ENCODE results near the gene OPCML. TPM values are rescaled to one million over a fixed set of nuclear protein-coding genes. Genes with fewer than 3 reads are reported as not detected.

The OPCML gene
- total and polyA plus RNA-seq, 2 experiments from 2014 or later = 1.2 to 4.4 TPM

DNA sequence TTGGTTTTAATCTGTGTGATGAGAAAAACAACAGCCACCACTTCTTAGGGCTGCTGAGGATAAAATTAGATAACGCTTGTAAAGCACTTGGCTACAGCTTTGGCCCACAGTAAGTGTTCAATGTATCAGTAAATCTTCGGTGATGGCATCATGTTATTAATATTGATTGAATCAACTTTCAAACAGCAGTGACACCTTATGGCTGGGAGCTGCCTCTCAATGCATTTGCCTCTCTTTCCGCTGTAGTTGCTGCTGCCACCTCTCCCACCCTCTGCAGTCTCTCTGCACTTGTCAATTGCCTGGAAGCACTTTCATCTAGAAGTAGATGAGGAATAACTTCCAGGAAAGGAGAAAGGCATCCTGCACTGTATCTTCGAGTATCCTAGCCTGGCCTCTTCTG, 491.1 kb downstream of the OPCML start:
- Histone ChIP-seq H3K9me2 (ENCODE audit: insufficient read depth) (no peaks in the 10 kb centered on the region), H3K4me1 (ENCODE audit: insufficient read depth) (peaks cover 7% of the 10 kb centered on the region; the same call in 1 of the 2 replicates), H2AFZ (no peak overlapping the region), H3K36me3 (ENCODE audit: insufficient read depth) (no peaks in the 10 kb centered on the region), H4K20me1 (replicated peaks; ENCODE audit: insufficient read depth) (no peaks in the 10 kb centered on the region), H3K4me3 (no peak overlapping the region), H3K4me2 (no peak overlapping the region), H3K79me2 (replicated peaks; ENCODE audit: insufficient read depth) (no peaks in the 10 kb centered on the region), H3K27me3 (ENCODE audit: insufficient read depth) (no peaks in the 10 kb centered on the region), H3F3A (replicated peaks; ENCODE audit: low read depth) (no peaks in the 10 kb centered on the region), H3K27ac (ENCODE audit: low read depth) (no peak overlapping the region)
- DNase-seq (ENCODE audit: low spot score) (no peak), ATAC-seq (no peak; the same call in 2 of the 3 replicates)
- Mint-ChIP-seq H3K4me1 (peaks cover 7% of the 10 kb centered on the region), H3K36me3 (ENCODE audit: low read depth) (no peaks in the 10 kb centered on the region), H3K9me3 (no peaks in the 10 kb centered on the region), H3K27ac (no peak overlapping the region), H3K27me3 (ENCODE audit: insufficient read depth, low read depth, poor library complexity) (peaks cover 2% of the 10 kb centered on the region), H3K4me3 (no peak overlapping the region)
- TF ChIP-seq EZH2 (IDR thresholded peaks at IDR 0.05; ENCODE audit: low read depth, unreplicated experiment) (no peak), CTCF (conservative IDR thresholded peaks at IDR 0.05; ENCODE audit: low read depth in 2 of 2) (peak in 1 of 2 experiments; percentile 21; a peak in 2 of 4 replicates)

DNA sequence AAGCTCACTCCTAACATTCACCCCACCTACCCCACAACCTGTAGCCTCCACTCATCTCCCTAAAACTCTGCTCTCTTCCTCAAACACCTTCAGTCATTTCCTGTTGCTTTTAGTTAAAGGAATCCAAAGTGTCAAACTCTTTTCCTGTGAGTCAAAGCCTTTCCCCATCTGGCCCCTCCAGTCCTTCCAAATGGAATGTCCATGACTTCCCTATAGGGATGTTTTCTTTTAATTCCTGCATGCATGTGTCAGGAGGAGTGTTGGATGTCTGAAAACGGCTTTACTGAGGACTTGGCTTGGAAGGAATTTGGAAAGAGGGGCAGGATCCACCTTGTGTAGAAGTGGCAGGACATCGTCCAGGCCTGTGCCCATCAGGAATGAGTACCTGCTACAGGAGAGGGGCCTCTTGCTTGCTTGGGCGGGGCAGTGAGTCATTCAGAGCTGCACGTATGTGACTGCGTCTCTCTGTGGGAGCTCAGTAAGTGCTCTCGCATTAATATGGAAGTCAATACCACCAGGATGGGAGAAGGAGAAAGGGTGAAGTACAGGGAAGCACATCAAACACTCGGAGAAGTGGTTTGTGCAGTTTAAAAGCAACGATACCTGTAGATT, 491.9 kb downstream of the OPCML start:
- H2AFZ ChIP-seq = no peak overlapping the region
- no peaks in the 10 kb centered on the region for H3K36me3 Mint-ChIP-seq (ENCODE audit: low read depth)
- peaks cover 7% of the 10 kb centered on the region; the same call in 1 of the 2 replicates for H3K4me1 ChIP-seq (ENCODE audit: insufficient read depth)
- no peak overlapping the region for H3K4me3 ChIP-seq
- H3K27ac ChIP-seq (ENCODE audit: low read depth) = no peak overlapping the region
- no peaks in the 10 kb centered on the region for H3K79me2 ChIP-seq (replicated peaks; ENCODE audit: insufficient read depth)
- H4K20me1 ChIP-seq (replicated peaks; ENCODE audit: insufficient read depth) = no peaks in the 10 kb centered on the region
- H3K4me2 ChIP-seq = no peak overlapping the region
- no peaks in the 10 kb centered on the region for H3K36me3 ChIP-seq (ENCODE audit: insufficient read depth)
- H3K4me1 Mint-ChIP-seq = peaks cover 7% of the 10 kb centered on the region
- H3K27me3 Mint-ChIP-seq (ENCODE audit: insufficient read depth, low read depth, poor library complexity) = peaks cover 2% of the 10 kb centered on the region
- H3K4me3 Mint-ChIP-seq = no peak overlapping the region
- no peaks in the 10 kb centered on the region for H3K27me3 ChIP-seq (ENCODE audit: insufficient read depth)
- H3K9me3 Mint-ChIP-seq = no peaks in the 10 kb centered on the region
- TF ChIP-seq ZNF331 (CRISPR knock-in tag; IDR thresholded peaks at IDR 0.05; ENCODE audit: low read depth) = no peak
- TF ChIP-seq, protein P1, sequence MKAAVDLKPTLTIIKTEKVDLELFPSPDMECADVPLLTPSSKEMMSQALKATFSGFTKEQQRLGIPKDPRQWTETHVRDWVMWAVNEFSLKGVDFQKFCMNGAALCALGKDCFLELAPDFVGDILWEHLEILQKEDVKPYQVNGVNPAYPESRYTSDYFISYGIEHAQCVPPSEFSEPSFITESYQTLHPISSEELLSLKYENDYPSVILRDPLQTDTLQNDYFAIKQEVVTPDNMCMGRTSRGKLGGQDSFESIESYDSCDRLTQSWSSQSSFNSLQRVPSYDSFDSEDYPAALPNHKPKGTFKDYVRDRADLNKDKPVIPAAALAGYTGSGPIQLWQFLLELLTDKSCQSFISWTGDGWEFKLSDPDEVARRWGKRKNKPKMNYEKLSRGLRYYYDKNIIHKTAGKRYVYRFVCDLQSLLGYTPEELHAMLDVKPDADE (IDR thresholded peaks at IDR 0.05) = no peak
- no peak for TF ChIP-seq EZH2phosphoT487 (IDR thresholded peaks at IDR 0.05; ENCODE audit: unreplicated experiment)
- no peak for TF ChIP-seq ZNF462 (CRISPR knock-in tag; IDR thresholded peaks at IDR 0.05)
- H3K9me2 ChIP-seq (ENCODE audit: insufficient read depth) = no peaks in the 10 kb centered on the region
- DNase-seq (ENCODE audit: low spot score) (no peak), ATAC-seq (no peak; the same call in 2 of the 3 replicates)
- H3K27ac Mint-ChIP-seq = no peak overlapping the region
- no peaks in the 10 kb centered on the region for H3F3A ChIP-seq (replicated peaks; ENCODE audit: low read depth)

Data from GM23338 (cell line).